GM12891 (cell line): ENCODE measurements around the gene HMGCS2.

Source experiments
- POLR2A ChIP-seq: IDR thresholded peaks from 2 replicates; pipeline ENCODE4 v1.6.1; 2011; ENCODE audit warnings: low read depth, low read length, control low read depth
- POLR2AphosphoS5 ChIP-seq: IDR thresholded peaks from 2 replicates; pipeline ENCODE4 v1.6.1; 2011; ENCODE audit warnings: low read depth, low read length, control low read depth
- TAF1 ChIP-seq: IDR thresholded peaks from 2 replicates; pipeline ENCODE4 v1.6.1; 2011; ENCODE audit warnings: low read depth, low read length, control low read depth

DNA sequence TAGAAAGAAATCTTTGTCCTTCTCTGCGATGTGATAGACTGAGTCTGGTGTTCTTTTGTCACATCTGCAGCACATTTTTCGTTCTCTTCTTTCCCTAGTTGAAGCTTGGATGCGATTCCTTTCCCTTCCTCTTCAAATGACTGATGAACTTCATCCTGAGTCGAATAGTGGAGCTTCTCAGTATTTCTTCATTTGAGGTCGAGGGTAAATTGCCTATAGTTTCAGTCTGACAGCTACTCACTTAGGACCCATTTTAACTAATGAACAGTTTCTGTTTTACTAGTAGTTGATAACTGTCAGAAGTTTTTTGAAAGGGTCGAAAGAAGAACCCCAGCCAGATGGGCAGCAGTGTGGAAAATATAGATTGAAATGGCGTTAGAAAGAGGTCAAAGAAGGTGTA lies 47.2 kb upstream of the HMGCS2 start:
- TF ChIP-seq POLR2A (no peak), POLR2AphosphoS5 (no peak), TAF1 (no peak)
